Esophagus muscularis mucosa (tissue), 4 donors: ENCODE measurements around the gene GNG13. TPM values are rescaled to one million over a fixed set of nuclear protein-coding genes. Genes with fewer than 3 reads are reported as not detected.

Experiments used
- DNase-seq: peaks from one replicate; pipeline ENCODE4 v3.0.0-alpha.2; 2017; ENCODE audit errors: extremely low spot score
- H3K27ac ChIP-seq, 4 donors: fragments of 200-600 bp; sonication (generic); replicated peaks in 1 of 4; 1 replicate in 3 of 4; 2 replicates in 1 of 4; pipeline ENCODE4 v1.5.1; 2016 to 2019; ENCODE audit warnings: mild to moderate bottlenecking in 1 of 4
- H3K27me3 ChIP-seq, 4 donors: fragments of 200-600 bp; sonication (generic); one replicate each; pipeline versions ENCODE4 v1.5.1 to v1.6.0; 2016 to 2019
- H3K36me3 ChIP-seq, 4 donors: fragments of 200-600 bp; sonication (generic); one replicate each; pipeline ENCODE4 v1.5.1; 2016 to 2019
- H3K4me1 ChIP-seq, 4 donors: fragments of 200-600 bp; sonication (generic); one replicate each; pipeline ENCODE4 v1.5.1; 2016 to 2019
- H3K4me3 ChIP-seq, 4 donors: fragments of 200-600 bp; sonication (generic); 1 replicate in 2 of 4; 2 replicates in 2 of 4; pipeline ENCODE4 v1.5.1; 2016 to 2019; ENCODE audit warnings: mild to moderate bottlenecking in 4 of 4, moderate library complexity in 1 of 4
- H3K9me3 ChIP-seq, 4 donors: fragments of 200-600 bp; sonication (generic); 1 replicate in 3 of 4; 2 replicates in 1 of 4; pipeline ENCODE4 v1.5.1; 2016 to 2019
- EP300 ChIP-seq: sonication (generic); formaldehyde crosslinking; IDR thresholded peaks from one replicate; pipeline ENCODE4 v1.6.1; 2017; ENCODE audit warnings: antibody characterized with exemption
- POLR2A ChIP-seq: fragments of 450-650 bp; IDR thresholded peaks from one replicate; pipeline ENCODE4 v1.6.1; 2017; ENCODE audit warnings: antibody characterized with exemption, moderate library complexity, mild to moderate bottlenecking, low read depth
- POLR2AphosphoS5 ChIP-seq, 2 donors: sonication (generic); formaldehyde crosslinking; IDR thresholded peaks; one replicate each; pipeline ENCODE4 v1.6.1; 2017; ENCODE audit warnings: antibody characterized with exemption in 2 of 2
- WGBS: methylation state at CpG from one replicate; pipeline ENCODE4 v1.1.5; 2018; 5-methylcytosine and 5-hydroxymethylcytosine counted together
- intact Hi-C: fragments of 100-400 bp; cut with DNase I; formaldehyde crosslinking; loops from one replicate; pipeline ENCODE4 v1.15.1; 2023
- total RNA-seq, 4 donors: library from RNA; depleted of rRNA; stranded (reverse); fragments of >200 nt; gene quantifications; one replicate each; pipeline versions ENCODE4 v1.1.0 to v1.2.1, GENCODE V29; 2016
- TF ChIP-seq, protein P1 (sequence below), 3 experiments: fragments of 200-600 bp in 2 of 3; fragments of 450-650 bp in 1 of 3; sonication (generic) in 2 of 3; IDR thresholded peaks; one replicate each; pipeline ENCODE4 v1.5.1; 2017 to 2019; ENCODE audit warnings: antibody characterized with exemption in 3 of 3, mild to moderate bottlenecking in 2 of 3, moderate library complexity in 1 of 3

Gene GNG13
- total RNA-seq, 4 donors from 2014 or later, result not detected

- 87% methylated on average over 13 of the region's 16 CpGs for WGBS
- Histone ChIP-seq H3K27ac (no peak overlapping the region), H3K4me3 (no peak overlapping the region), H3K9me3 (no peaks in the 10 kb centered on the region), H3K4me1 (peaks cover 0 to 14% (median 9%) of the 10 kb centered on the region in 4 donors), H3K36me3 (no peaks in the 10 kb centered on the region), H3K27me3 (peaks cover 0 to 82% (median 13%) of the 10 kb centered on the region in 4 donors)
- DNase-seq, result no peak
- TF ChIP-seq, protein P1, sequence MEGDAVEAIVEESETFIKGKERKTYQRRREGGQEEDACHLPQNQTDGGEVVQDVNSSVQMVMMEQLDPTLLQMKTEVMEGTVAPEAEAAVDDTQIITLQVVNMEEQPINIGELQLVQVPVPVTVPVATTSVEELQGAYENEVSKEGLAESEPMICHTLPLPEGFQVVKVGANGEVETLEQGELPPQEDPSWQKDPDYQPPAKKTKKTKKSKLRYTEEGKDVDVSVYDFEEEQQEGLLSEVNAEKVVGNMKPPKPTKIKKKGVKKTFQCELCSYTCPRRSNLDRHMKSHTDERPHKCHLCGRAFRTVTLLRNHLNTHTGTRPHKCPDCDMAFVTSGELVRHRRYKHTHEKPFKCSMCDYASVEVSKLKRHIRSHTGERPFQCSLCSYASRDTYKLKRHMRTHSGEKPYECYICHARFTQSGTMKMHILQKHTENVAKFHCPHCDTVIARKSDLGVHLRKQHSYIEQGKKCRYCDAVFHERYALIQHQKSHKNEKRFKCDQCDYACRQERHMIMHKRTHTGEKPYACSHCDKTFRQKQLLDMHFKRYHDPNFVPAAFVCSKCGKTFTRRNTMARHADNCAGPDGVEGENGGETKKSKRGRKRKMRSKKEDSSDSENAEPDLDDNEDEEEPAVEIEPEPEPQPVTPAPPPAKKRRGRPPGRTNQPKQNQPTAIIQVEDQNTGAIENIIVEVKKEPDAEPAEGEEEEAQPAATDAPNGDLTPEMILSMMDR (IDR thresholded peaks at IDR 0.05), result no peak
- TF ChIP-seq POLR2A (no peak), EP300 (no peak), POLR2AphosphoS5 (IDR thresholded peaks at IDR 0.05) (no peak)
- intact Hi-C loops, result no loop called here
These were observed 20.2 kb downstream of the GNG13 start for GRCh38 chr16:780296-780695.

GRCh38 chr16:779561-779960, 21.0 kb downstream of the GNG13 start:
- H3K4me1 ChIP-seq, result peaks cover 0 to 13% (median 8%) of the 10 kb centered on the region in 4 donors
- intact Hi-C loops, result no loop called here
- H3K4me3 ChIP-seq, result no peak overlapping the region
- TF ChIP-seq POLR2AphosphoS5 (IDR thresholded peaks at IDR 0.05) (no peak), POLR2A (no peak), EP300 (no peak)
- TF ChIP-seq, protein P1 (IDR thresholded peaks at IDR 0.05), result no peak
- H3K9me3 ChIP-seq, result no peaks in the 10 kb centered on the region
- no peak for DNase-seq
- 70% methylated on average over 10 of the region's 13 CpGs for WGBS
- H3K27ac ChIP-seq, result no peak overlapping the region
- no peaks in the 10 kb centered on the region for H3K36me3 ChIP-seq
- peaks cover 0 to 90% (median 13%) of the 10 kb centered on the region in 4 donors for H3K27me3 ChIP-seq

- Histone ChIP-seq H3K27ac (no peak overlapping the region), H3K4me3 (no peak overlapping the region), H3K27me3 (peaks cover 0 to 95% (median 13%) of the 10 kb centered on the region in 4 donors), H3K9me3 (no peaks in the 10 kb centered on the region), H3K4me1 (peaks cover 0 to 11% (median 8%) of the 10 kb centered on the region in 4 donors), H3K36me3 (no peaks in the 10 kb centered on the region)
- WGBS, result 86% methylated on average over 6 of the region's 6 CpGs
- intact Hi-C loops, result no loop called here
- no peak for TF ChIP-seq EP300
- no peak for DNase-seq
These were observed 21.5 kb downstream of the GNG13 start for GRCh38 chr16:778909-779527.

- Histone ChIP-seq H3K4me1 (peaks cover 0 to 5% (median 2%) of the 10 kb centered on the region in 4 donors), H3K4me3 (no peak overlapping the region), H3K27ac (no peak overlapping the region), H3K9me3 (no peaks in the 10 kb centered on the region), H3K36me3 (no peaks in the 10 kb centered on the region), H3K27me3 (peaks cover 0 to 94% (median 13%) of the 10 kb centered on the region in 4 donors)
- DNase-seq, result no peak
- no peak for TF ChIP-seq POLR2A
- TF ChIP-seq POLR2AphosphoS5 (IDR thresholded peaks at IDR 0.05), result no peak
- TF ChIP-seq, protein P1 (IDR thresholded peaks at IDR 0.05), result no peak
- TF ChIP-seq EP300, result no peak
- intact Hi-C loops, result no loop called here
- 83% methylated on average over 11 of the region's 11 CpGs for WGBS
These were observed 22.1 kb downstream of the GNG13 start for GRCh38 chr16:778447-778846.

- TF ChIP-seq, protein P1 (IDR thresholded peaks at IDR 0.05), result no peak
- TF ChIP-seq EP300 (no peak), POLR2A (no peak), POLR2AphosphoS5 (IDR thresholded peaks at IDR 0.05) (no peak)
- DNase-seq, result no peak
- WGBS, result 36% methylated on average over 16 of the region's 16 CpGs
- Histone ChIP-seq H3K27ac (no peak overlapping the region), H3K4me1 (no peaks in the 10 kb centered on the region), H3K27me3 (peaks cover 0 to 89% (median 8%) of the 10 kb centered on the region in 4 donors), H3K9me3 (no peaks in the 10 kb centered on the region), H3K36me3 (no peaks in the 10 kb centered on the region), H3K4me3 (no peak overlapping the region)
- intact Hi-C loops, result no loop called here
These were observed 22.7 kb downstream of the GNG13 start for GRCh38 chr16:777826-778225.
